Stimulated activated CD8-positive, alpha-beta memory T cell treated with anti-CD3 and anti-CD28 coated beads, Interleukin-15, amount 100 ng/mL, for 1 hour (primary cell): ENCODE results near the gene PEX26.
"Not testable (repeated sequence)": the region's sequence is repeated elsewhere in the genome, so short reads cannot be mapped to it uniquely, and the experiment has no call there.

Source experiments
- DNase-seq: peaks from one replicate; pipeline ENCODE4 v3.0.0-alpha.2; 2020; ENCODE audit warnings: low read depth

PEX26 gene

DNA sequence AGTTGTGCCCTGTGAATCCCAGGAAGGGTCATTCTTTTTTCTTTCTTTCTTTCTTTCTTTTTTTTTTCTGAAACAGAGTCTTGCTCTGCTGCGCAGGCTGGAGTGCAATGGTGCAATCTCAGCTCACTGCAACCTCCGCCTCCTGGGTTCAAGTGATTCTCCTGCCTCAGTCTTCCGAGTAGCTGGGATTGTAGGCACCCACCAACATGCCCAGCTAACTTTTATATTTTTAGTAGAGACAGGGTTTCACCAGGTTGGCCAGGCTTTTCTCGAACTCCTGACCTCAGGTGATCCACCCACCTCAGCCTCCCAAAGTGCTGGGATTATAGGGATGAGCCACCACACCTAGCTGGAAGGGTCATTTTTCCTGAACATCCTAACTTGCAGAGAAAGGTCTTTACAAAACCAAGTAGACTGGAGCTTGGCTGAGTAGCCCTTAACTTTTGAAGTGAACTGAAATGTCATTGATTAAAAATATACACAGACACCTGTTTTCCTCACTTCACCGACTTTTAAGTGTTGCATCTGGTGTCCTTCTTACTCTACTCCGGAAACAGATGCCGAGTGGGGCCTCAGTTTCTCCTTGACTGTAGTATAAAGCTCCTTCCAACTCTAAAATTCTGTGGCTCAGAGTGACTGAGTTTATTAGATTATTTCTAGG, 6.4 kb upstream of the PEX26 start:
- DNase-seq, result not testable (repeated sequence)

GRCh38 chr22:18071968-18072310, 5.9 kb upstream of the PEX26 start:
- DNase-seq, result no peak

- DNase-seq, result no peak
Measured at GRCh38 chr22:18073467-18073866, 4.3 kb upstream of the PEX26 start.

DNA sequence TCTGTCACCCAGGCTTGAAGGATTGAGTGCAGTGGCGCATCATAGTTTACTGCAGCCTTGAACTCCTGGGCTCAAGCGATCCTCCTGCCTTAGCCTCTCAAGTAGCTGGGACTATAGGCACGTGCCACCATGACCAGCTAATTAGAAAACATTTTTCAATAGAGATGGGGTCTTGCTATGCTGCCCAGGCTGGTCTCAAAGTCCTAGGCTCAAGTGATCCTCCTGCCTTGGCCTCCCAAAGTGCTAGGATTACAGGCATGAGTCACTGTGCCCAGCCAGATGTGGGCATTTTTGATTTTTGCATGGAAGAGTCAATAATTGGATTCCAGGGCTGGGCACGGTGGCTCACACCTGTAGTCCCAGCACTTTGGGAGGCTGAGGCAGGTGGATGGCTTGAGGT, 3.9 kb upstream of the PEX26 start:
- not testable (repeated sequence) for DNase-seq

DNA sequence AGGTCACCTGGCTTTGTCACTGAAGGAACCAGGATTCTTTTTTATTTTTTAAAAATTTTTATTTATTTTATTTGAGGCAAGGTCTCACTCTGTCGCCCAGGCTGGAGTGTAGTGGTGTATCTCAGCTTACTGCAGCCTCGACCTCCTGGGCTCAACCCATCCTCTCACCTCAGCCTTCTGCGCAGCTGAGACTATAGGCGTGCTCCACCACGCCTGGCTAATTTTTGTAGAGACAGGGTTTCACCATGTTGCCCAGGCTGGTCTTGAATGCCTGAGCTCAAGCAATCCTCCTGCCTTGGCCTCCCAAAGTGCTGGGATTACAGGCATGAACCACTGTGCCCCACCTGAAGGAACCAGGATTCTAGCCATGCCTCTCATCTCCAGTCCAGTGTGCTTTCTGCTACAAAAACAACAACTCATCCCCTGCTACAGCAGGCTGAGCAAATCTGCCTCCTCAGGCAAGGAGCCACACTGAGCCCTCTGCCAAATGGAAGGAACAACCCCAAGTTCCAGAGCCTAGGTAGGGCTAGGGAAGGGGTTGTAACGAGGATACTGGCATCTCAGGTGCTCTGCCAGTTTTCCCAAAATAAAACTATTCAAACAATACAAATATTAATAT, 2.6 kb upstream of the PEX26 start:
- DNase-seq, result no peak

GRCh38 chr22:18075720-18076497, 1.9 kb upstream of the PEX26 start:
- peak; percentile 7 for DNase-seq

DNA sequence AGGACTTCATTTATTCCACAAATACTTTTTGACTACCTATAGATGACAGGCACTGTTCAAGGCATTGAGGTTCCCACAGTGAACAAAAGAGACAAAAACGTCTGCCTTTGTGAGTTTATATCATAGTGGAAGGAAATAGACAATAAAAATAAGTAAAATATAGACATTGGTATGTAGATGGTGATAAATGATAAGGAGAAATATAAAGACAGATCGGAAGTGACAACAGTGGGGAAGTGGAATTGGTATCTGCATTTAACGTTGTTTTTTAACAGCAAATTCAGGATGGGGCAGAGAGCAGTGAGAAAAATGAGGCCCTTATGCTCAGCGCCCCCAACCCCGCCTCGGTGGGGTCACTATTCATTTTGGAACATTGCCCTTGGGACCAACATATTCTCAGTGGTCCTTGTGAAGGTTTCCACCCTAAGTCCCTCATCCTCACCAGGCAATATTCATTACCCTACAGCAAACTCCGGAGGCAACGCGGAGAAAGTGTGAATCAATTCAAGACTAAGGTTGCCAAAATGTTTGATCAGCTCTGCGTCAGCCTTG, 627 bp upstream of the PEX26 start:
- DNase-seq, result no peak

GRCh38 chr22:18078329-18079041, 695 bp downstream of the PEX26 start:
- DNase-seq, result no peak

DNA sequence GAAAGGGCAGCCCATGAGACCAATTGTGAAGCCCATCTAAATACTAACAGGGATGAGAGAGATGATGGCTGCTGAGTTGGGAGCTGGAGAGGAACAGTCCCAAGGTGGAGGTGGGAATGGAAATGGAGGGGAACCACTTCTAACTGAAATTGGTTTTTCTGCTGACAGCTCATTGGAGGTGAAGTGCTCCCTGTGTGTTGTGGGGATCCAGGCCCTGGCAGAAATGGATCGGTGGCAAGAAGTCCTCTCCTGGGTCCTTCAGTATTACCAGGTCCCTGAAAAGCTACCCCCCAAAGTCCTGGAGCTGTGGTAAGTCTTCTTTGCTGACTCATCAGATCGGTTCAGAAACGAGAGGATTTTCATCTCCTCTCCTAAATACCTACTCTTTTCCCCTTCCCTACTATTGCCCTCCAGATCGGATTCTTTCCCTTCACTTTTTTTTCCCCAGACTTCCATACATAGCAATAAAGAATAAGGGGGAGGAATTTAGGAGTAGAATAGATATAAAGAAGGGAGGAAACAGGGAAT, 2.0 kb downstream of the PEX26 start:
- DNase-seq, result no peak

DNA sequence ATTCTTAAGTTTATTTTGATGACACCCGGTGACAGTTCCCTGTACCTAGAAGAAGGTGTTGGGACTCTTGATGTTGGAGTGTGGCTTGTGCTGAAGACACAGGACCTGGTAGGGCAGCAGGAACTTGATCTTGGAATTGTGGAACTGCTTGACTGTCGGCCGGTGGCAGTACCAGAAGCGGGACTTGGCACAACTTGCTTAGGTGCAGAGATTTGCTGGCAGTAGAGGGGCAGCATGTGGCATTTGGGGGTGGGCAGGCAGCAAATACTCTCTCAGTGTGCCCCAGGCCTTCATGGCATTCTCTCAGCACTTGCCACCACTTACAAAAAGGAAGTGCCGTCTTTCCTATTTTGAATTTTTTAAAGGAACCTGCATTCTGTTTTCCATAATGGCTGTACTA, 3.6 kb downstream of the PEX26 start:
- DNase-seq, result no peak

- no peak for DNase-seq
Measured at GRCh38 chr22:18082467-18082866, 4.7 kb downstream of the PEX26 start.

GRCh38 chr22:18083406-18083805, 5.6 kb downstream of the PEX26 start:
- DNase-seq, result no peak

GRCh38 chr22:18085188-18085587, 7.4 kb downstream of the PEX26 start:
- DNase-seq, result no peak

DNA sequence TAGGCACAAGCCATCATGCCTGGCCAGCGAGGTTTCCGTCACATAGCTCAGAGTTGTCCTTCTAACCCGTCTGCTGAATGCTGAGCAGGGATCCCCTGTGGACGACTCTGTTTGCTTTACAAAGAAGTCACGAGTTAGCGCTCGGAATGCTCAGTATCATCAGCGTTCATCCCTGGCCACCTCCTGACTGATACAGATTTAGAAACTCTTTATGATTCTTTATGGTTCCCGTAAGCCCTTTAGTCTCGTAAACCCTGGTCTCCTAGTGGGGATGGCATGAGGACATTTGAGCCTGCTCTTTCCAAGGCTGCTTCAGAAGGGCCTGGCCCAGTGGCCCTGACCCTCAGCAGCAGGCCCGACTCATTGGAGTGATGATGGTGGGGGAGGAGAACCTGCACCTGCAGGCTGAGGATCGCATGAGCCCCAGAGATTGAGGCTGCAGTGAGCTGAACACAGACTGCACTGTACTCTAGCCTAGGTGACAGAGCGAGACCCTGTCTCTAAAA, 9.6 kb downstream of the PEX26 start:
- DNase-seq, result no peak

GRCh38 chr22:18088825-18089568, 11.2 kb downstream of the PEX26 start:
- no peak for DNase-seq

DNA sequence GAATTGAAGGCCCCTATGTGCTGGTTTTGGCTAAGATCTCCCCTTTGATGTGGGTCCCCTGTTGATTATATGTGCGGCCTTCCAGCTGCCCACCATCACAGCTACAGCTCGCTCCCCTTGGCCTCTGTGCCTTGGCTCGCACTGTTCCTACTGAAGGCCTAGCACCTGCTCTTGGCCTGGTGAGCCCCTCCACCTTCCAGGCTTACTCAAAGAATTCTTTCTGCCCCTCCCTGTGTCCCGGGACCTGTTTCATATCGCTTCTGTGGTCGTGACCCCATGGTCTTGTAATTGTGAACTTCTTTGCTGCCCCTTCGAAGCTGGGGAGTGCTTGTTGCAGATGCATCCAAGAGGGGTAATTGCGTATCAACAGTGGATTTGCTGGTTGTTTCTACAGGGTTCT, 12.5 kb downstream of the PEX26 start:
- no peak for DNase-seq

GRCh38 chr22:18091478-18091877, 13.7 kb downstream of the PEX26 start:
- DNase-seq, result no peak

- no peak for DNase-seq
Measured at GRCh38 chr22:18091916-18092526, 14.2 kb downstream of the PEX26 start.

- DNase-seq, result no peak
Measured at GRCh38 chr22:18093661-18094060, 15.9 kb downstream of the PEX26 start.

DNA sequence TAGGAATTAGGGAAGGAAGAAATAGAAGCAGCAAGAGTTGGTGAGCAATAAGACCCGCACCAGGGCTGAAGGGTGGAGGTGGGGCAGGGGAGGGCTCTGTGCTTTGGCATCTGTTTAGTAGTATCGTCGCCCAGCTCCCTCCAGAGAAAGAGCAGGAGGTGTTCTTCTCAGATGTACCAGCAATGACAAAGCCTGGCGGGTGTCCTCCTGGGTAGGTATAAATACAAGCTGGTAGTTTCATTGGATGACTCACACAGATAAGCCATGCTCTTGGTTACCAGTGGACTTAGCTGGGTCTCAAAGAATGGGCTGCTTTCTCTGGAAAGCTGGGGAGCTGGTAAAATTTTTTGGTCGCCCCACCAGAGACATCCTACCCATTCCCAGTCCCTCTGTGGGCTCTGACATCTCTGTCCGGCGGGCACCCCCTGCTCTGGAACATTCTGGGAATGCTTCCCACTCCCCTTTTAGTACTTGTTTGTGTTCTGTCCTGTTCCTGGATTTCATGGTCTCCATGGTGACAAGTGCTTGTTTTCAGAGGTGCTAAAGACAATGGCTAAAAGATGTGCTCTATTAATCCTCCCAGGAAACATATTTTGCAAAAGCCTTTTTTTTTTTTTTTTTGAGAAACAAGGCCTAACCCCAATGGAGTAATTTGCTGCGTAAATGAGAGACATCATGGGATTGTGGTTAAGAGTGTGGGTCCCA, 17.5 kb downstream of the PEX26 start:
- no peak for DNase-seq
